ENCODE results near the gene ANP32A. TPM values are rescaled to one million over a fixed set of nuclear protein-coding genes. Genes with fewer than 3 reads are reported as not detected.

Gene ANP32A
- total and polyA plus RNA-seq, 2 experiments from 2014 or later = 140 to 278 TPM

DNA sequence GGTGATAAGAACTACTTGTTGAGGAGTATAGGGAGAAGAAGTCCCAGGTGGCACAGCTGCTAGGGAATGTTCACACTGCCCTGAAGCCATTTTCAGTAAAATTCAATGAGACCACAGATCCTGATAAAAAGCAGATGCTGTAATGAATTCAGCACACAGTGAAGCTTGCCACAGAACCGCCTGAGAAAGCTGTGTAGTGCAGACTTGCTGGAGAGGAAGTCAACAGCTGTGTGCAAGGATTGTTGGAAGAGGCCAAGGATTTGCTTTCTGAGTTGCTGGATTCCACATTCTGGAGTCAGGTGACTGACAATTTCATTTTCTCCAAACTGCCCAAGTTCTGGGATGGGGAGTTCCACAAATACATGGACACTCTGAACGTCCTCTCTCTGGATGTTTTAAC, 70.9 kb downstream of the ANP32A start:
- Histone ChIP-seq H3K9me3 (ENCODE audit: low read depth) (no peaks in the 10 kb centered on the region), H3K4me3 (no peak overlapping the region), H3K27ac (no peak overlapping the region), H3K27me3 (no peaks in the 10 kb centered on the region), H3K4me1 (ENCODE audit: low read depth) (no peaks in the 10 kb centered on the region), H3K36me3 (no peaks in the 10 kb centered on the region)
- DNase-seq (ENCODE audit: low read depth in 1 of 2, low spot score in 1 of 2) = peak in 1 of 2 donors; percentile 40
- TF ChIP-seq, protein P1, sequence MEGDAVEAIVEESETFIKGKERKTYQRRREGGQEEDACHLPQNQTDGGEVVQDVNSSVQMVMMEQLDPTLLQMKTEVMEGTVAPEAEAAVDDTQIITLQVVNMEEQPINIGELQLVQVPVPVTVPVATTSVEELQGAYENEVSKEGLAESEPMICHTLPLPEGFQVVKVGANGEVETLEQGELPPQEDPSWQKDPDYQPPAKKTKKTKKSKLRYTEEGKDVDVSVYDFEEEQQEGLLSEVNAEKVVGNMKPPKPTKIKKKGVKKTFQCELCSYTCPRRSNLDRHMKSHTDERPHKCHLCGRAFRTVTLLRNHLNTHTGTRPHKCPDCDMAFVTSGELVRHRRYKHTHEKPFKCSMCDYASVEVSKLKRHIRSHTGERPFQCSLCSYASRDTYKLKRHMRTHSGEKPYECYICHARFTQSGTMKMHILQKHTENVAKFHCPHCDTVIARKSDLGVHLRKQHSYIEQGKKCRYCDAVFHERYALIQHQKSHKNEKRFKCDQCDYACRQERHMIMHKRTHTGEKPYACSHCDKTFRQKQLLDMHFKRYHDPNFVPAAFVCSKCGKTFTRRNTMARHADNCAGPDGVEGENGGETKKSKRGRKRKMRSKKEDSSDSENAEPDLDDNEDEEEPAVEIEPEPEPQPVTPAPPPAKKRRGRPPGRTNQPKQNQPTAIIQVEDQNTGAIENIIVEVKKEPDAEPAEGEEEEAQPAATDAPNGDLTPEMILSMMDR (IDR thresholded peaks at IDR 0.05; ENCODE audit: low read depth, low read length) = no peak

DNA sequence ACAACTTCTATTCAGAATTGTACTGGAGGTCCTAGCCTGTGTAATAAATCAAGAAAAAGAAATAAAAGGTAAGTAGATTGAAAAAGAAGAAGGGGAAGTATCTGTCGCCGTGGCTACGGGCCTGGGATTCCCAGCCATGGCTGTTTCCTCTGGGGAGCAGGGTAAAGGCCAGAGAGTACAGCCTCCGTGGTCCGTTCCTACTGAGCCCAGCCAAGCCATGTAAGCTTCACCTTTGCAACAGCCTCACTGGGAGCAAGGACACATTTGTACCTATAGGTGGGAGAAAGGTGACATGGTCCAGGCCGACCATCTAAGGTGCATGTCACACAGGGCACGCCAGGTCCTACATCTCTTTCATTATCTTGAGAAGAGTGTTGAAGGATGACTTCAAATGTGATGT, 71.3 kb downstream of the ANP32A start:
- Histone ChIP-seq H3K4me3 (no peak overlapping the region), H3K9me3 (ENCODE audit: low read depth) (no peaks in the 10 kb centered on the region), H3K36me3 (no peaks in the 10 kb centered on the region), H3K27ac (no peak overlapping the region), H3K4me1 (ENCODE audit: low read depth) (no peaks in the 10 kb centered on the region), H3K27me3 (no peaks in the 10 kb centered on the region)
- no peak for DNase-seq (ENCODE audit: low read depth in 1 of 2, low spot score in 1 of 2)
- TF ChIP-seq, protein P1 (IDR thresholded peaks at IDR 0.05; ENCODE audit: low read depth, low read length) = no peak

DNA sequence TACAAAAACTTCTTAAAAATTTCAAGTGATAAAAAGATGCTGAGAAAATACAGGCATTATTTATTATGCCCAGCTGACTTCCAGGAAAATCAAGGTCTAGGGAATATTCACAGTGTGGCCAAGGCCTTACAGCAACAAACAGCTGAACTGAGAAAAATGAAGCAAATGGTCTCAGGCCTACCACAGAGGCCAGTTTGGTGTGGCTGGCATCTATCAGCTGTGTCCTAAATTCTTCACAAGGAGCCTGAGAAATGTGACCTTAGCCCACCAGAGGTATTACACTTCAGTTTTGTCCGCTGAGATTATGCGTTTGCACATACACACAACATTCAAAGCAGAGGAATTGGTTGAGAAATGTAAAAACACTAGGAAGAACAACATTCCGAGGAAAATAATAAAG, 77.4 kb downstream of the ANP32A start:
- H3K27me3 ChIP-seq = no peaks in the 10 kb centered on the region
- H3K9me3 ChIP-seq (ENCODE audit: low read depth) = no peaks in the 10 kb centered on the region
- no peak overlapping the region for H3K4me3 ChIP-seq
- H3K4me1 ChIP-seq (ENCODE audit: low read depth) = no peaks in the 10 kb centered on the region
- TF ChIP-seq, protein P1 (IDR thresholded peaks at IDR 0.05; ENCODE audit: low read depth, low read length) = no peak
- H3K36me3 ChIP-seq = no peaks in the 10 kb centered on the region
- no peak overlapping the region for H3K27ac ChIP-seq
- DNase-seq (ENCODE audit: low read depth in 1 of 2, low spot score in 1 of 2) = no peak

DNA sequence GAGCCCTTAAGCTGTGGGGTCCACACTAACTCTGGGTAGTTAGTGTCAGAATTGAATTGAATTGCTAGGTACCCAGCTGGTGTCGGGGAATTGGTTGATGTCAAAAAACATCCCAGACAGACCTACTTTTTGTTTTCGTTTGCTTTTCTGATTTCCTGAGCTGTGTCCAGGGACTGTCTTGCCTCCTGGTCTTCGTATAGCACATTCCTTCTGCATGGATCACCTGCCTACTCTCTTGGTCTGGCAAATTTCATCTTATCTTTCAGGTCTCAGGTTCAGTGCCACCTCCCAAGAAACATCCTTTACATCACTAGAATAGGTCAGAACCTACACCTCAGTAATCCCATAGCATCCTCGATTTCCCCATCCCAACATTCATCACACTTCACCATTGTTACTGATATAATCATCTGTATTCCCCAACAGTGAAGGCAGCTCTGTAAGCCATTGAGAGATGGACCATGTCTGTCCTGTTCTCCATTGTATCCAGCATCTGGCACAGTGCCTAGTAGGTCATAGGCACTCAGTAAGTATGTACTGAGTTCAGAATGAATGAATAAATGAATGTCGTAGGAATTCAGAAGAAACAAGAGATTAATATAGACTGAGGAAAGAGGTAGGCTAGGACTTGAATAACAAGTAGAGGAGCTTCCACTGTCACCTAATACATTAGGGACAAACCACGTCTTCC, 81.2 kb downstream of the ANP32A start:
- TF ChIP-seq, protein P1 (IDR thresholded peaks at IDR 0.05; ENCODE audit: low read depth, low read length) = no peak
- H3K27ac ChIP-seq = no peak overlapping the region
- no peak overlapping the region for H3K4me3 ChIP-seq
- no peaks in the 10 kb centered on the region for H3K36me3 ChIP-seq
- no peaks in the 10 kb centered on the region for H3K4me1 ChIP-seq (ENCODE audit: low read depth)
- DNase-seq (ENCODE audit: low read depth in 1 of 2, low spot score in 1 of 2) = peak in 1 of 2 donors; percentile 22
- H3K27me3 ChIP-seq = no peaks in the 10 kb centered on the region
- H3K9me3 ChIP-seq (ENCODE audit: low read depth) = no peaks in the 10 kb centered on the region

DNA sequence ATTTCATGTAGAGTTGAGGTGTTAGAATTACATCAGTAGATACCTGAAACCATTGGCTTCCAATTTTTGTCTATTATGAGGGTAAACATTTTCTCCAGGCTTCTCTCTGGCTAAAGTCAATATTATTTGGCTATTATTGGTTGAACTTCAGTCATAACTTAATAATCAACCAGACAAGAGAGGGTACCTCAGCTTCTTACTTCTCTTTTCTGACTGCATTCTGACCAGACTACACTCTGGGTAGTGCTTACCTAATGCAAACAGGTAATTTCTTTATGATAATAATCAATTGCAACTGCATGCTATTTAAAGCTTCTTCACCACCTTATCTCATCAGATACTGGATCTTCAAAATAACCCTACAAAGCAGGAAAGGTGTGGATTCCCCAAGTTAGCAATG, 85.1 kb downstream of the ANP32A start:
- H3K4me1 ChIP-seq (ENCODE audit: low read depth) = peaks cover 18% of the 10 kb centered on the region
- H3K27me3 ChIP-seq = no peaks in the 10 kb centered on the region
- H3K27ac ChIP-seq = no peak overlapping the region
- TF ChIP-seq, protein P1 (IDR thresholded peaks at IDR 0.05; ENCODE audit: low read depth, low read length) = no peak
- H3K9me3 ChIP-seq (ENCODE audit: low read depth) = no peaks in the 10 kb centered on the region
- H3K4me3 ChIP-seq = no peak overlapping the region
- DNase-seq (ENCODE audit: low read depth in 1 of 2, low spot score in 1 of 2) = no peak
- no peaks in the 10 kb centered on the region for H3K36me3 ChIP-seq
